HepG2 (cell line): Measurements from ENCODE around the gene IFT122. TPM values are rescaled to one million over a fixed set of nuclear protein-coding genes. Genes with fewer than 3 reads are reported as not detected.

Experiments
- BATF2 ChIP-seq: sonication (generic); formaldehyde crosslinking; IDR thresholded peaks from 2 replicates; pipeline ENCODE4 v1.8.0; 2022; ENCODE audit warnings: mild to moderate bottlenecking, missing genetic modification reagents, moderate library complexity
- E2F1 ChIP-seq: sonication (generic); formaldehyde crosslinking; IDR thresholded peaks from 2 replicates; pipeline ENCODE4 v1.5.0; 2020; ENCODE audit warnings: missing genetic modification reagents
- EP300 ChIP-seq, 3 experiments: sonication (generic) in 1 of 3; formaldehyde crosslinking in 1 of 3; IDR thresholded peaks; 2 replicates each; pipeline versions ENCODE4 v1.5.1 to v1.6.1; 2011 to 2020; ENCODE audit warnings: low read depth in 2 of 3, low read length in 2 of 3, borderline replicate concordance in 1 of 3, improper control_type of control experiment in 1 of 3, mild to moderate bottlenecking in 1 of 3, missing genetic modification reagents in 1 of 3, moderate library complexity in 1 of 3
- FOXK2 ChIP-seq: fragments of 450-650 bp; IDR thresholded peaks from 2 replicates; pipeline ENCODE4 v1.6.1; 2016
- HHEX ChIP-seq: IDR thresholded peaks from 2 replicates; pipeline ENCODE4 v1.6.1; 2016; ENCODE audit warnings: control low read depth
- HNRNPH1 ChIP-seq: fragments of 200-400 bp; formaldehyde crosslinking; optimal IDR thresholded peaks from 2 replicates; pipeline ENCODE3; 2017; ENCODE audit warnings: mild to moderate bottlenecking, low read depth, low read length
- NCOA2 ChIP-seq: sonication (generic); formaldehyde crosslinking; IDR thresholded peaks from 2 replicates; pipeline ENCODE4 v1.8.0; 2022; ENCODE audit warnings: inconsistent platforms
- SAP130 ChIP-seq: IDR thresholded peaks from 2 replicates; pipeline ENCODE4 v1.6.1; 2016; ENCODE audit warnings: low read depth
- TFDP2 ChIP-seq: sonication (generic); formaldehyde crosslinking; IDR thresholded peaks from 2 replicates; pipeline ENCODE4 v1.4.0; 2020; ENCODE audit warnings: missing genetic modification reagents
- UBTF ChIP-seq: sonication (generic); formaldehyde crosslinking; IDR thresholded peaks from 2 replicates; pipeline ENCODE4 v1.4.0; 2020; ENCODE audit warnings: mild to moderate bottlenecking, missing genetic modification reagents
- ZKSCAN5 ChIP-seq: sonication (generic); formaldehyde crosslinking; IDR thresholded peaks from 2 replicates; pipeline ENCODE4 v1.5.1; 2020; ENCODE audit warnings: mild to moderate bottlenecking, missing genetic modification reagents
- ZNF275 ChIP-seq: sonication (generic); formaldehyde crosslinking; IDR thresholded peaks from 2 replicates; pipeline ENCODE4 v1.8.0; 2022; ENCODE audit warnings: missing genetic modification reagents, mild to moderate bottlenecking, inconsistent platforms, borderline replicate concordance
- ZNF3 ChIP-seq: IDR thresholded peaks from 2 replicates; pipeline ENCODE4 v1.7.0; 2017; ENCODE audit warnings: inconsistent platforms
- ZNF354B ChIP-seq: sonication (generic); formaldehyde crosslinking; IDR thresholded peaks from 2 replicates; pipeline ENCODE4 v1.8.0; 2022; ENCODE audit warnings: mild to moderate bottlenecking, missing genetic modification reagents
- ZNF512B ChIP-seq: sonication (generic); formaldehyde crosslinking; IDR thresholded peaks from 2 replicates; pipeline ENCODE4 v1.5.1; 2020; ENCODE audit warnings: missing genetic modification reagents, mild to moderate bottlenecking, borderline replicate concordance
- ZNF552 ChIP-seq: sonication (generic); formaldehyde crosslinking; IDR thresholded peaks from 2 replicates; pipeline ENCODE4 v1.9.0; 2022; ENCODE audit warnings: missing genetic modification reagents, mild to moderate bottlenecking, borderline replicate concordance
- ZNF556 ChIP-seq: sonication (generic); formaldehyde crosslinking; IDR thresholded peaks from 2 replicates; pipeline ENCODE4 v1.4.0; 2020; ENCODE audit warnings: mild to moderate bottlenecking, missing genetic modification reagents, borderline replicate concordance
- ZNF670 ChIP-seq: sonication (generic); formaldehyde crosslinking; IDR thresholded peaks from 2 replicates; pipeline ENCODE4 v1.8.0; 2022; ENCODE audit warnings: mild to moderate bottlenecking, missing genetic modification reagents, borderline replicate concordance
- ZNF720 ChIP-seq: sonication (generic); formaldehyde crosslinking; IDR thresholded peaks from 2 replicates; pipeline ENCODE4 v1.4.0; 2020; ENCODE audit warnings: missing genetic modification reagents
- polyA plus RNA-seq, 8 experiments: library from polyadenylated mRNA; depleted of rRNA in 3 of 8; stranded (reverse) in 7 of 8; unstranded in 1 of 8; fragments of >200 nt; fragmentation: Illumina TruSeq in 4 of 8; extraction: Trizol in 4 of 8; gene quantifications; 2 replicates each; pipeline versions ENCODE4 v1.2.1 to v1.2.3, GENCODE V29; 2011 to 2016; ENCODE audit warnings: low read depth in 4 of 8, missing spikeins in 1 of 8, mixed read lengths in 1 of 8; ENCODE audit not compliant: insufficient read depth in 1 of 8
- total RNA-seq, 5 experiments: library from RNA; depleted of rRNA; stranded (reverse); fragments of >200 nt; fragmentation: Illumina TruSeq; extraction: Trizol; gene quantifications; 2 replicates each; pipeline ENCODE4 v1.2.3, GENCODE V29; 2016; ENCODE audit warnings: low read depth in 1 of 5

IFT122 gene
- total and polyA plus RNA-seq, 2 of the 13 experiments (the other 11 are each of a cell fraction or from before 2014, with no cell fraction given) = 10.1 to 10.3 TPM

- no peak for TF ChIP-seq HHEX
- TF ChIP-seq TFDP2 = peak; percentile 78
- no peak for TF ChIP-seq ZNF720
- 0 out of 2 replicates have a peak, but pooled peaks have one; percentile 38 for TF ChIP-seq ZNF512B (CRISPR knock-in tag)
- no peak for TF ChIP-seq ZNF670
- TF ChIP-seq ZNF3 (CRISPR knock-in tag) = peak; percentile 49
- peak; percentile 11; the same call in 1 of the 2 replicates for TF ChIP-seq NCOA2
- no peak for TF ChIP-seq ZKSCAN5 (CRISPR knock-in tag)
- peak; percentile 99 for TF ChIP-seq SAP130
- TF ChIP-seq HNRNPH1 = no peak
- peak; percentile 29; the same call in 1 of the 2 replicates for TF ChIP-seq ZNF275 (CRISPR knock-in tag)
- no peak for TF ChIP-seq ZNF556
- peak; percentile 86 for TF ChIP-seq UBTF (CRISPR knock-in tag)
- no peak for TF ChIP-seq ZNF552
- 0 out of 4 replicates have a peak, but pooled peaks of 1 of the 2 experiments have one; percentile 14 for TF ChIP-seq EP300 (IDR thresholded peaks at IDR 0.05; ENCODE audit: low read depth in 2 of 2, low read length in 2 of 2)
- peak; percentile 39 for TF ChIP-seq EP300 (CRISPR knock-in tag; IDR thresholded peaks at IDR 0.05; ENCODE audit: borderline replicate concordance)
- peak; percentile 90 for TF ChIP-seq E2F1 (CRISPR knock-in tag)
- peak; percentile 51; the same call in 1 of the 2 replicates for TF ChIP-seq FOXK2
- no peak for TF ChIP-seq ZNF354B
- TF ChIP-seq BATF2 (CRISPR knock-in tag) = 0 out of 2 replicates have a peak, but pooled peaks have one; percentile 36
Observed at GRCh38 chr3:129439817-129440617, at the start of gene IFT122, which contains the start of gene MBD4 (continued).
